SH-SY5Y (cell line): Measurements from ENCODE around the gene KAT6B.

Source experiments
- GATA2 ChIP-seq: IDR thresholded peaks from 2 replicates; pipeline ENCODE4 v1.6.1; 2011; ENCODE audit warnings: mild to moderate bottlenecking, low read depth, low read length
- GATA3 ChIP-seq: IDR thresholded peaks from 2 replicates; pipeline ENCODE4 v1.6.1; 2011; ENCODE audit warnings: low read depth, mild to moderate bottlenecking, low read length, moderate library complexity

DNA sequence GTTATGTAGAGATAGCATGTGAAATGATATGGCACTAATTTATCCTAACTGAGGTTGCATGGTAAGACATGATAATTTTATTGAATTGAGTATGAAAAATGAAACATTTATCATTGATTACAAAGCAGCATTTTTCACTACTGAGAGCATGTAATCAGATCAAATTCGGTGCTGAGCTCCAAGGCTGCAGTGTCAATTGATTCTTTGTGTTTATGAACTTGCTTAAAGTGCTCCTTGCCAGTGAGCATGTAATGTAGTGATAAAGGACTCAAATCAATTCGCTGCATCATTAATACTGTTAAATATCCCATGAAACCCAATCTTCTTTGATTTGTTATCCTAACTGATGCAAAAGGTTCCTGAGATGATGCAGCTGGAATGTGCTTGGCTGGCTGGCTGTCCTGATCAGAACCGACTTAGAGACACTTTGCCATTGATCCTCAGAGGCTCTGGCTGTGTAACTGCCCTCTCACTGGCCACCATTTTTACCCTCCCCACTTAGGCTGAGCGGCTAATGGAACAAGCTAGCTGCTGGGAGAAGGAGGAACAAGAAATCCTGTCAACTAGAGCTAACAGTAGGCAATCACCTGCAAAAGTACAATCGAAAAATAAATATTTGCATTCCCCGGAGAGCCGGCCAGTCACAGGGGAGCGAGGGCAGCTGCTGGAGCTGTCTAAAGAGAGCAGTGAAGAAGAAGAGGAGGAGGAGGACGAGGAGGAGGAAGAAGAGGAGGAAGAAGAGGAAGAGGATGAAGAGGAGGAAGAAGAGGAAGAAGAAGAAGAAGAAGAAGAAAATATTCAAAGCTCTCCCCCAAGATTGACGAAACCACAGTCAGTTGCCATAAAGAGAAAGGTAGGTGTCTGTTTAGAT, 195.2 kb downstream of the KAT6B start:
- TF ChIP-seq GATA2 (no peak), GATA3 (no peak)
